ENCODE measurements around the gene FAM131C. TPM values are rescaled to one million over a fixed set of nuclear protein-coding genes. Genes with fewer than 3 reads are reported as not detected.
"Not testable (repeated sequence)": the region's sequence is repeated elsewhere in the genome, so short reads cannot be mapped to it uniquely, and the experiment has no call there.

The FAM131C gene
- total RNA-seq, 1 donor from 2014 or later: 0.46 TPM

DNA sequence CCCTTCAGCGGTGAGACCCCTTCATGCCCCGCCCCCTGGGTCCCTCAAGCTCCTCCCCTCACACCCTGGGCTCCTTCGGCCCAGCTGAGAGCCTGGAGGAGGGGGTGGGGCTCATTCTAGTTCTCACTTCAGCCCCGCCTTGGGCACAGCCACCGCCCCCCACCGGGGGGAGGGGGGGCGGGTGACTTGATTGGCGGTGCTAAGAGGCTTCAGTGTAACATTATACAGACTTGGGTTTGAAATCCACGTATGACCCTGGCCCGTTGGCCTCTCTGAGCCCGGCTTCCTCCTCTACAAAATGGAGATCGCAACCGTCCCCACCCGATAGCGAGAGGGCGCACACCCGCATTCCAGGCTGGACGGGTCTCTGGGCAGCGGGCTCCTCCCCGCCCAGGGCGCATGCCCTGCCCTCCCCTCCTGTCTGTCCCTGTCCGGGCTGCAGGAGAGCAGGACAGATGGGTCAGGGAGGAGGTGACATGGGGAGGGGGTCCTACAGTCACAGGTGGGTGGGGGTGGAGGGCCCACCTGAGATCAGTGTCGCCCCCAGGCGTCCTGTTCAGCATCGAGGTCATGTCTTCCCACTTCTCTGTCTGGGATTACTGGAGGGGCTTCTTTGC lies 24.8 kb downstream of the FAM131C start:
- peak overlapping the region; percentile 51 for H3K4me3 ChIP-seq (ENCODE audit: low read depth, low read length)
- TF ChIP-seq, protein P1, sequence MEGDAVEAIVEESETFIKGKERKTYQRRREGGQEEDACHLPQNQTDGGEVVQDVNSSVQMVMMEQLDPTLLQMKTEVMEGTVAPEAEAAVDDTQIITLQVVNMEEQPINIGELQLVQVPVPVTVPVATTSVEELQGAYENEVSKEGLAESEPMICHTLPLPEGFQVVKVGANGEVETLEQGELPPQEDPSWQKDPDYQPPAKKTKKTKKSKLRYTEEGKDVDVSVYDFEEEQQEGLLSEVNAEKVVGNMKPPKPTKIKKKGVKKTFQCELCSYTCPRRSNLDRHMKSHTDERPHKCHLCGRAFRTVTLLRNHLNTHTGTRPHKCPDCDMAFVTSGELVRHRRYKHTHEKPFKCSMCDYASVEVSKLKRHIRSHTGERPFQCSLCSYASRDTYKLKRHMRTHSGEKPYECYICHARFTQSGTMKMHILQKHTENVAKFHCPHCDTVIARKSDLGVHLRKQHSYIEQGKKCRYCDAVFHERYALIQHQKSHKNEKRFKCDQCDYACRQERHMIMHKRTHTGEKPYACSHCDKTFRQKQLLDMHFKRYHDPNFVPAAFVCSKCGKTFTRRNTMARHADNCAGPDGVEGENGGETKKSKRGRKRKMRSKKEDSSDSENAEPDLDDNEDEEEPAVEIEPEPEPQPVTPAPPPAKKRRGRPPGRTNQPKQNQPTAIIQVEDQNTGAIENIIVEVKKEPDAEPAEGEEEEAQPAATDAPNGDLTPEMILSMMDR (conservative IDR thresholded peaks at IDR 0.05; ENCODE audit: low read depth, low read length): peak; percentile 12
- DNase-seq (ENCODE audit: low read depth): no peak

DNA sequence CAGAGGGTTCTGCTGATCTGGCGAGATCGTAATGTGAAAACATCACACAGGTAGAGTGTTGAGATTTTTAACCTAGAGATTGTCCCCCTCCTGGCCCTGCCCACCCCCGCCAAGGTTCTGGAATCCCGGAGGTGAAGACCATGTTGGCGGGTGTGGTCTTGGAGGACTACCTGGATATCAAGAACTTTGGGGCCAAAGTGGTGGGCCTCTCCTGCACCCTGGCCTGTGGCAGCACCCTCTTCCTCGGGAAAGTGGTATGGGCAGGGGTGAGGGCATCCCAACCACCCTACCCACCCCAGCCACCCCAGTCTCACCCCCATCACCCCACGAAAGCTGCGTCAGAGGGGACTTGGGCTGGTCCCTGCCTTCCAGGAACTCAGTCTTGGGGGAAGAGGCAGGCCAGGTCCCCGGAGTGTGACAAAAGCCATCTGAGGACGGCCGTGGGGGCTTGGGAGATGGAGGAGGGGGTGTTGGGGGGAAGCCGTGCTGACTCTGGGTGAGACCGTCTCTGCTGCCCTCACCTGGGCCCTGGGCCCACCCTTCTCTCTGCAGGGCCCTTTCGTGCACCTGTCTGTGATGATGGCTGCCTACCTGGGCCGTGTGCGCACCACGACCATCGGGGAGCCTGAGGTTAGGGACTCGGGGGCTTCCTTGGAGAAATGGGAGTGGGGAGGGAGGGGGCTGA lies 25.5 kb downstream of the FAM131C start:
- no peak overlapping the region for H3K4me3 ChIP-seq (ENCODE audit: low read depth, low read length)
- TF ChIP-seq, protein P1 (conservative IDR thresholded peaks at IDR 0.05; ENCODE audit: low read depth, low read length): no peak
- DNase-seq (ENCODE audit: low read depth): no peak

DNA sequence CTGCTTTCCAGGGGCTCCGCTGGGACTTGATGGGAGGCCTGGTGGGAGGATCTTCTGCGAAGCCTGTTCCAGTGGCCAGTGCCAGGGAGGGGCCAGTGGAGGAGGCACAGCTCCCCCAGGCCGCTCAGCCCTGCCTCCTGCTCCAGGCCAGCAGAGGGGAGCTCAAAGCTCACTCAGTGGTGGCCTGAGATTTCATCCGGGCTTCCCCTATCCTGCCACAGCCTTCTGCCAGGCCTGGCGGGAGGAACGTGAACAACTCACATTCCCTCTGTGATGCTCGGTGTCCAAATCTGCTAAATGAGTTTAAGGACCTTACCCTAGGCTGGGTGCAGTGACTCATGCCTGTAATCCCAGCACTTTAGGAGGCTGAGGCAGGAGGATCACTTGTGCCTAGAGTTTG lies 26.6 kb downstream of the FAM131C start:
- no peak overlapping the region for H3K4me3 ChIP-seq (ENCODE audit: low read depth, low read length)
- DNase-seq (ENCODE audit: low read depth): no peak
- TF ChIP-seq, protein P1 (conservative IDR thresholded peaks at IDR 0.05; ENCODE audit: low read depth, low read length): no peak

DNA sequence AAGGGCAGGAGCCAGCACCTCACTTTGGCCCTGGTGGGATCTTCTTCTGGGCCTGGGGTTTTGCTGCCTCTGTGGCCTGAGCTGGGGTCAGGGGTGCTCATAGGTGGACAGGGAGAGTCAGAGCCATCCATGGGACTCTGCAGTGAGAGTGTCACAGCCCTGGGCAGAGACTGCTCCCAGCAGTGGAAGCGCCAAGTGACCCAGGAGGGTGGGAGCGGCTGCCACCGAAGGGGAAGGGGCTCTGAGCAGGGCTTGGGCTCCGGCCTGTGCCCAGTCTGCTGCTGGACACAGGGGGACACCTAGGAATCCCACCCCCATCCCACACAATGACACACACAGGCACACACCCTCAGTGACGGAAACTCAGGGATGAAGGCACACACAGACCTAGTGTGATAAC lies 29.5 kb downstream of the FAM131C start:
- no peak for DNase-seq (ENCODE audit: low read depth)
- TF ChIP-seq, protein P1 (conservative IDR thresholded peaks at IDR 0.05; ENCODE audit: low read depth, low read length): no peak

DNA sequence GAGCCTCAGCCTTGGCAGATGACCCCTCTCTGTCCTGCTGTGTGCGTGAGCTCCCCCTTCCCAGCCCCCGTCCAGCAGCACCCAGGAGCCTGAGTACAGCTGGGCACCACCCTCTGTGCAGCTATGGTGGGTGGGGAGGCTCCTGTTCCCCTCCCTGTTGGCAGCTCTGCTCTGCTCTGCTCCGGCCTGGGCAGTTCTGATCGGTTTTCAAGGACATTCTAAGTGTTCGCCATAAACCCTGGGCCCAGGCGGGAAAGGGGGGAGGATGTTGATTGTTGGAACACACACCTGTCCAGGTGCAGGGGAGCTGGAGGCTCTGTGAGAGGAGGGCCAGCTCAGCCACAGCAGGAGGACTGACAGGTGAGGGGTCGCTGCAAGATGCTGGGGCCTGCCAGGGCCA lies 29.9 kb downstream of the FAM131C start, which contains the start of gene CLCNKB:
TSS of gene CLCNKB (plus strand) at position 262 of the 400 bp plus-strand sequence. CDS start 711 bp downstream, outside the sequence.
- no peak within 1 kb of the TSS for H3K4me3 ChIP-seq (ENCODE audit: low read depth, low read length)
- no peak for DNase-seq (ENCODE audit: low read depth)
- TF ChIP-seq, protein P1 (conservative IDR thresholded peaks at IDR 0.05; ENCODE audit: low read depth, low read length): no peak

More for the DNA sequence above, 29.5 kb downstream of the FAM131C start:
- no peak overlapping the region for H3K4me3 ChIP-seq (ENCODE audit: low read depth, low read length)

DNA sequence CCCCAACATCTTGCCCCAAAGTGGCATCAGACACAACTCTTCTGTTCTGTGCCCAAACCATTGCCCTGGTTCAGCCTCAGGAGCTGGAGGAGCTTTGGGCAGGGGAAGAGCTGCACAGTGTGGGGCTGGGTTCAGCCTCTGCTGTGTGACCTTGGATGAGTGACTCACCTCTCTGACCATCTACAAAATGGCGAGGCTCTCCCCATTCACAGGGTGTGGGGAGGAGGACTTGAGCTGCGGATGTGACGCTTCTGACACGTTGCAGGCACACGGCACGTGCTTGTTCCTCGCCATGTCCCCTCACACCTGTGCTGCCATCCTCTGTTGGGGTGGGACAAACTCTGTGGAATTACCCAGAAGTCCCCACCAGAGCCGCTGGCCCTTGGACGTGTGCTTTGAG lies 30.8 kb downstream of the FAM131C start:
- not testable (repeated sequence) for H3K4me3 ChIP-seq (ENCODE audit: low read depth, low read length); DNase-seq (ENCODE audit: low read depth)

DNA sequence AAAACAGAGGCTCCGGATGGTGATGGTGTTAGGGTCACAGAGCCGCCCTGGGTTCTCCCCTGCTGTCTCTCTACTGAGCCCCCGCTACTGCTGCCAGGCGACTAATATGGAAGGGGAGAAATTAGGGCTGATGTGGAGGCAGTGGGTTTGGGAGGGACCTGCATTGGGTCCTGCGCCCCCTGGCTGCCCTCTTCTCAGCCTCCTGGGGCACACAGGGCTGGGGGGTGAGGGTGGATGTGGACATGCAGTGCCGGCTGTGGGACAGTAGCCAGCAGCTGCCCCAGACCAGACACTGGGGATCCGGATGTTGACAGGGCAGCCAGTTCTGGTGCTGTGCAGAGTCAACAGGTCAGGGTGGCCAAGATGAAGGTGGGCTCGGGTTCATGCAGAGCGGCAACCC lies 31.4 kb downstream of the FAM131C start:
- no peak overlapping the region for H3K4me3 ChIP-seq (ENCODE audit: low read depth, low read length)
- TF ChIP-seq, protein P1 (conservative IDR thresholded peaks at IDR 0.05; ENCODE audit: low read depth, low read length): no peak
- no peak for DNase-seq (ENCODE audit: low read depth)

Measured in epithelial cell of proximal tubule (primary cell).